Measurements from ENCODE around the gene HNRNPH1.

The HNRNPH1 gene

DNA sequence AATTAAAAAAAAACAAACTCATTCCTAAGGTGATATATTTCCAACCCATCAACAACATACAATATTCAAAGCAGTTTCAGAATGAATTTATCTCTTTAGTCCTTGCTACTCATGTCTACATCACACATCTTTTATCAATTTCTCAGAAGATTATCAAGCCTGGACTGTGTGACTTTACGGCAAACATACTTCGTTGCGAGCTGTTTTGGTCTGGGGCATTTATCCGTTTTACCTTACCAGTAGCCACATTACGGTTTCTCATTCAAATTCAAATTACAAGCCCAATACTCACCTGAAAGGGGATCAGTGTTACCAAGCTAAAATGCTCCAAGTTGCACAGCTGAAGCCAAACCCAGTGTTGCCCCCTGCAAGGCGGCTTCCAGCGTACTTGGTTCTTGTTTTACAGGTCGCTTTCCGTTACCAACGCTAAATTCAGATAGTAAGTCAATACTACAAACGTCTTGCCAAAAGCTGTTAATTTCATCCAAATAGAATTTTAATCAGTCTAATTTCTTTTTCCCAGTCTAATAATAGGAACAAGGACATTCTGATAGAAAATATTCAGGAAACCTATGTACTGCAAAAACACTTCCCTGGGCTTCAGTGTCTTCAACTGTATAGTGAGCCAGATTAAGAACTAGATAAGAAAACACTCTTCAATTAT lies 1.8 kb downstream of the HNRNPH1 start:
- DNase-seq = no peak

DNA sequence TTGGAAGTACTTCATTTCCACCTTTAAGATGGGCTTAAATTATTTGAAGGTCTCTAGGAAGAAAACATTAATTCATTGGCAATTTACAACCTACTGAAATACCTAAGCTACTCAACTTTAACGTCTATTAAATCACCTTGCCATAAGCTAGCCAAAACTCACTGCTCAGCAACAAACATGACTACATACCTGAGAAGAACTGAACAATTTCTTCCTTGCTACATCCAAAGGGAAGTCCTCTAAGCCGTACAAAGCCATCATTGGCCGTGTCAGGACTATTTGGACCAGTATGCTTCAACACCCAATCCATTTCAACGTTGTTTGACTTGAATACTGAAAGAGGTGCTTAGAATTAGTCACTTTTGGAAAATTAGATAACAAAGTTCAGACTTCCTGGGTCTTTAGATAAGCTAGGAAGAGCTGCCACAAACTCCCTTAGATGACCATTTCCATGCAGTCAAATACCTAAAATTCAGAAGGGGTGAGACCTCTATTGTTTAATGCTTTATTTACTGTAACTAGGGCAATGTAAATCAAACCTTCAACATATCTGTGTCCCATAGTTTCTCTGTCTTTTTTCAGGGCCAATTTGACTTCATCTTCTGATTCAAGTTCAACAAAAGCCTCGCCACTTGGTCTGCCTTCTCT lies 2.6 kb downstream of the HNRNPH1 start:
- DNase-seq = no peak

DNA sequence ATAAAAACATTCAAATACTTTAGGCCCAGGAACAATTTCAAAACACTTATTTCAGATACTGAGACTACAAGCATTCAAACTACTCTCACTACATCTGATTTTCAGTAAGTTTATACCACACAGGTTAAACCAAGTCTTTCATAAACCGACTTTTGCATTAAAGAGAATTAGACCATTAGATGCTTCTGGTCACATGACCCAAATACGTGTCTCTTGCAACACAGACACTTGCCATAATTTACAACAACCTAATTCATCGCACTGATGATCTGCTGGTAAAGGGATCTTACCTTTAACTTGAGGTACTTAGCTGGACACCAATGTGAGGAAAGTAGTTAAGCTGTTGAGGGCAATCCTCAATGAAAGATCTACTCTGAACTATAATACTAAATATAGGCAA lies 3.2 kb downstream of the HNRNPH1 start:
- DNase-seq = no peak

DNA sequence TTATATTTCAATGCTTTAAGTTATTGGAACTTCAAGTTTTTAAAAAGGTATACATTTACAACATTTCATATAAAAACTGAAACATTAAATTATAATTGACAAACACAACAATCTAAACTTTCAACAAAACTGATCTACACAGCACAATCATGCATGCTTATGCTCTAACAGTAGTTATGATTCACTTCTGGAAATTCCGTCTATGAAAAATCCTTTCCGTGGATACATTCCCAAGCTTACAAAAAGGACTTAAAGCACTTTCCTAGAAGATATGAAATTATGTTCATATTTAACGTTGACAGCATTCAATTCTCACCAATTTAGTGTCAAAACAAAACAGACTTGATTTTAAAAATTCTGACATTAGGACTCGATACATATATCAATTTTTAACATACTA lies 3.7 kb downstream of the HNRNPH1 start:
- DNase-seq = no peak

DNA sequence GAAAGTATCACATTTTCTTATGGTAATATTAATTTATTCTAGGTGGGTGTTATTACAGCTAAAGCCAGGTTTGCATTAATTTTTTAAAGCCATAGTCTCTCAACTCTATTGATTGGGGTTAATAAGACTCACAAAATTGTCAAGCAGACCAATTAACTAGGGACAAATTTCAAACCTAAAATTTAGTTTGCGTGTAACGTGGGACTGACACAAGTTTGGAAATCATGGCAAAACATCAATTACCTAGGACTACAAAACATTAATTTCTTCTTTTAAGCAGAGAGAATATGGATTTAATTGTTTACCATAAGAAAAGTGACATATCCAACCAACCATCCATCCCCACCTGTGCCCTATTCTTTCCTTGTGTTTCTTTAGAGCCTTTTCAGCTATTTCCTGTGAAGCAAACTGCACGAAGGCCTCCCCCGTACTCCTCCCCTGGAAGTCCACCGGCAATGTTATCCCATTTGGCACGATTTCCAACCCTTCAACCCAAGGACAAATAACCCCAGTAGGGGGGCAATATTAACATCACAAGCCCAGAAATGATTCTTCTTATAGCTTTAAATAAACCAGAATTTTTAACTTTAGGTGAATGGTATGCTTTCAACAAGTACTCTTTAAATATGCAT lies 4.4 kb downstream of the HNRNPH1 start:
- DNase-seq = no peak

DNA sequence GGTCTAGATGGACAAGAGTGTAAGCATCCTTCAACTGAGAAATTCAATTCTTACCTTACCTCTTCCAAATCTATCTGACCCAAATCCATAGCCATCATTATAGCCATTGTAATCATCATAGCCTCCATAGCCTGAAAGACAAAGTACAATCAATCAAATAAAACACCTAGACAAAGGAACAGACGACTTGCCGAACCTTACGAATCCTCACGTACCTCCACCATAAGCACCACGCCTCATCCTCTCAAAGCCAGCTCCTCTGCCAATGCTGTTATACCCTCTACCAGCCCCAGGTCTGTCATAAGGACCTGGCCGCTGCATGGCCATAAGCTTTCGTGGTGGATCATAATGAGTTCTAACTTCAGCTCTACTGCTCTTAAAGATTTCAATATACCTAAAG lies 5.5 kb downstream of the HNRNPH1 start:
- no peak for DNase-seq

DNA sequence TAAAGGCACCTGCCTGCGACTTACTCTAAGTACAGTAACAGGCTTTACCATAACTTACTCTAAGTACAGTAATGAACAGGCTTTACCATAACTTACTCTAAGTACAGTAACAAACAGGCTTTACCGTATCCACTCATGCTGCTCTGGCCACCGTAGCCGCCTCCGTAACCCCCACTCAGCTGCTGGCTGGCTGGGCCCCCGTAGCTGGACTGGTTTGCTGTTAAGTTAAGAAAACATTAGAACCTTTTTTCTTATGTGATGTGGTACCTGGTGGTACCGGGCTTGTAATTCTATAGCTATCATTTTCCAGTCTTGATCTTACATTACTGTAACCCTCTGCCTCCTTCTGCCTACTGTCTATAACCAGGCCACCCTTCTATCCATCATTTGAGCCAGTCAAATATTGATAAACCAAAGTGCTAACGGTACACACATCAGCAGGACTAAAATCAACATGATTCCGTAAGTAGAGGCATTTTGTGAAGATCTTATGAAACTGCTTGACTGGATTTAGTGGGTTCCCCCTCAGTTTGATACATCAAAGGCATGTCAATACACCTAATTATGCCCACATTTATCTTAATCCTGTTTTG lies 7.4 kb downstream of the HNRNPH1 start:
- DNase-seq = no peak

DNA sequence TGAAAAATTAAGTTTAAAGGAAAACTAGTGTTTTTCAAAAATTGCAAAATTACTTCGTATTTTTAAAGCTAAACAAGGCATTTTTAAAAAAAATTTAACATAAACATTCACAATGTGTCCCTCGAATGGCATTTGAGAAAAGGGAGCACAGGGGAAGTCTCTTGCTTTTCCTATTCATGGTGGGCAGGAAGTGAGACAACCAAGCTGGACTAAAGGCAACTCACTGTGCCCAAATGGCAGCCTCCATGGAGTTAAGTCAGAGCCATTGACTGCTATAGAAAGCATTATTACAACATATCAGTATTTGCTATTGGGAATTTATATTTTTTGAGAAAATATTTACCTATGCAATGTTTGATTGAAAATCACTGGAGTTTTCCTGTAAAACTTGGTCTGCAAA lies 8.3 kb downstream of the HNRNPH1 start:
- DNase-seq = no peak

DNA sequence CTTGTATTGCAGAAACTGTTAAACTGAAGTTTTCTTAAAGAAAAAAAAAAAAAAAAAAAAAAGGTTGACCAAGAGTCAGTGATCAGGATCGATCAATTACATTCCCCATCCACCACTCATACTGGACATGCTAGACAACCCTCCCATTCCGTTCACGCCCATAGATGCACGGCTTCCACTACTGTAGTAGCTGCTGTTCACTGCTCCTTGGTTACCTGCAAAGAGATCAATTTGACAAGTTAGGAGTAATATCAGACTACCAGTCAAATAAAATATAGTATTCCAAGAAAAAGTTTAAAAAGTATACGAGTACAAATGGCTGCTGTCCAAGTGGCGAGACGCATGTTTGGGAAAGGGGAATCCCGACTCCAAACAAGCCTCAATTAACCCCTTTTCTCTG lies 8.7 kb downstream of the HNRNPH1 start:
- DNase-seq = no peak

DNA sequence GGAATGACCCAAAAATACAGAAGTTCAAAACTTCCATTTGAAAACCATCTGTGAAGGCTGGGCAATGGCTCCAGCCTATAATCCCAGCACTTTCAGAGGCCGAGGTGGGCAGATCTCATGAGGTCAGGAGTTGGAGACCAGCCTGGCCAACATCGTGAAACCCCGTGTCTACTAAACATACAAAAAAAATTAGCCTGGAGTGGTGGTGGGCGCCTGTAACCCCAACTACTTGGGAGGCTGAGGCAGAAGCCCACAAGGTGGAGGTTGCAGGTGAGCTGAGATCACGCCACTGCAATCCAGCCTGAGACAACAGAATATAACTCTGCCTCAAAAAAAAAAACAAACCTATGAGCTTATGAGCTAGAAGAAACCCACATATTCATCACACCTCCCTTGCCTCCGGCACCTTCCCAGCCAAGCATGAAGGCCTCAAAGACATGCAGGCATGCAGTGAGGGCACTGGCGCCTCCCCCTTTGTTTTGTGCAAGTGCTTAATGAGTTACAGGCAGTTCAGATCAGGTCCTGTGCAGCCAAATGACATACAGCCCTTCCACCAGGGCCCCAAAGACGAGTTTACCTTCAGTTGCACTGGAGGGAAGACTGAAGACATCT lies 9.9 kb downstream of the HNRNPH1 start:
- DNase-seq = no peak

DNA sequence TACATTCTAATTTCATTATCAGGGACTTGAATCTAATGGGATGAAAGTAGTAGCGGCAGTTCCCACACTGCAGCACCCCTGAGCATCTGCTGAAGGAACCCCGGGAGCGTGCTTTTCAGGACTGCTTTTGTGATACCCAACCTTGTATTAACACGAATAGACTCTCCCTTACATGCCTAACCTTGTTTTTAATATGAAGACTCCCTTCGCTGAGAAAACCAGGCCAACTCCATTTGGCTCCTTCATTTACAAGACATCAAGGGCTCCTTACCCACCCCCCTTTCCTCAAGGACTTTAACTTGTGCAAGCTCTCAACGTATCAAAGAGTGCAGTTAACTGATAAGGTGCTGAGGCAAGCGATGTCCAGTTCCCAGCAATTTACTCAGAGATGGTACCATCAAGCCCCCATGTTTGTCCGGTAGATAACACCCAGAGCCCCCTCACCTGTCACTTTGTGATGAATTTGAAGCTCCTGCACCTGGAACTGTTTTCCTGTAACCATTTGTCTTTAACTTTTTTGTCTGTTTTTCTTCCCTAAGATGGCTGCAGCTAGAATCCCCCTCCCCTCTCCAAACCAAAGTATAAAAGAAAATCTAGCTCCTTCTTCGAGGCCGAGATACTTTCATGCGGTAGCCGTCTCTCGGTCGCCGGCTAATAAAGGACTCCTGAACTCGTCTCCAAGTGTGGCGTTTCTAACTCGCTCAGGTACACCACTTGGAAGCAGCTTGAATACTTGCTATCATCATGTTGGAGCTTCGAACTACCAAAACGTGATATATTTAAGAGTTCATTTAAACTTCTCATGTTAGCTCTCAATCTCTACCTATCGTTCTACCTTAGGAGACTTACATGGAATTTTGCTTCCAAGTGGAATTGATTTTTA lies 10.7 kb downstream of the HNRNPH1 start:
- DNase-seq = no peak

DNA sequence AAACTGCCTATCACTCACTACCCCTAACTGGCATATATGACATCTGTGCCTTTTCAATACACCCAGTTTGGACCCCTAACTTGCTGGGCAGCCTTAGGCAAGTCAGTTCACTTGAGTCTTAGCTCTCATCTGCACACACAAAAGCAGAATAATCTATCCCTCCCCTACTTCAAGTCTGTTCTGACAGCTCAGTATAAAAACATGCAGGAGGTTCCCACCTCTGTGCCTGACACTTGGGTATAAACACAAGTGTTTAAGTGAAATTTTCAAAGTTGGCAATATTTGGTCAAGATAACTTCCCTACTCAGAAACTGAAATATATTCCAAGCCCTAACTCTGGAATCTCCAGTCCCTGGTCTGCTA lies 12.6 kb downstream of the HNRNPH1 start:
- DNase-seq = no peak

DNA sequence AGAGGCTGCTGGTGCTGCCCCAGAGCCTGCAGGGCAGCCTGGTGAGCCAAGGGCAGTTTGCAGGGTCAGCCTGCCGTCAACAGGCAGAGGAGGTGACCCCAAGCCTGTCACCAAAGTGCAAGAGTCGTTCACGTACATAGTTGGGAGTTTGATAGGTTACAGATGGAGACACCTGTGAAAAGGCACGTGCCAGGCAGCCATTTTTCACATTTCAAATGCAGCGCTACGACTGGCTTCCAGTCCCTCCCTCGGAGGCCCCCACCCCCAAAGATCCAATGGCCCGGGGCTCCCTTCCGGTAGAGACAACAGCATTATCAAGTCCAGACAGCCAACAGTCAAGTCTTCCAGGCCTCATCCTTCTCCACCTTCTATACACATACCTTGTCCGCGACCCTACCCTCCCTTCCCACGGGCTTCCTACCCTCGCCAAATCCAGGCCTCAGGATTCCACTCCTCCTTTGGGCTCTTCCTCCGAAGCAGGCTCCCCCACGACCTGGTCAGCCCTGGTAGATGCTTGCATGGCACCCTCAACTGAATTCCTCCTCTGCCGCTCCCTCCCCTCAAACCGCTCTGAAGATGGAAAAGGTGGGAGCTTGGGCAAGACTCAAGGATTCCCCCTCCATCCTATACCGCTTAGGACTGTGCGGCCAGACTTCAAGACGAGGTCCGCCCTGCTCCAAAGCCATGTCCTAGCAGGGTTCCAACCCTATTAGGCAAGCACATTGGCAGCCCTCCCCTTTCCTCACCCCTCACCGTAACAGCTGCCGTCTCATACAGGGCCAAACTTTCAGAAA lies 13.2 kb downstream of the HNRNPH1 start:
- DNase-seq = no peak

DNA sequence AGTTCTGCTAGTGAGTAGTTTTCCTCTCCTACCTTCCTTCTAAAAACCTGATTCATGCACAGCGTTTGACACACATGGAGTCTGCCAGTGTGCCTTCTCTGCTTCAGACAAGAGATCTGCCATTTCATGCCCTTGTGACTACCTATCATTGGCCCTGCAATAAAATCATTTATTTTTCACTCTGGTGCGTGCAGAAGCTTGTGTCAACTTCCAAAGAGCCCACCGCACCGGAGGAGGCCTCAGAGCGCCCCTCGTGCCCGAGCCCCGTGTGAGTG lies 13.7 kb downstream of the HNRNPH1 start:
- DNase-seq = no peak

DNA sequence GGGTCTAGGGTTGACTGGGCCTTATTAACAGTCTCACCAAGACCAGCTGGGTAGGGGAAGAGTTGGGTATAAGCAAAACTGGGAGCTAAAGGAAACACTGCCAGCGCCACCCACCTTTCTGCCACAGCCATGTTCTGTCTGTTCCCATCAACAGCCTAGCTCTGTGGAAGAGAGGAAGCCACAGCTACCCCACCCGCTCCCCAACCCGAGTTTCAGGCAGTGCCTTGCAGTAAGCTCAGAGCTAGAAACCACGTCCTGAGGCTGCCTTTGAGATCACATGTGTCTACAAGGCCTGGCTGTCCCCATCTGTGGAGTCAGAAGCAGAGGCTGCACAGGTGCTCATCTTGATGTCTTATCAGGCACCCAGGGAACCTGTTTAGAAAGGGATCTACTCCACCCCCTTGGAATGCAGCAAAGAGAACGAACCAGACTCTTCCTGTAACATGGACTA lies 15.3 kb downstream of the HNRNPH1 start:
- no peak for DNase-seq

DNA sequence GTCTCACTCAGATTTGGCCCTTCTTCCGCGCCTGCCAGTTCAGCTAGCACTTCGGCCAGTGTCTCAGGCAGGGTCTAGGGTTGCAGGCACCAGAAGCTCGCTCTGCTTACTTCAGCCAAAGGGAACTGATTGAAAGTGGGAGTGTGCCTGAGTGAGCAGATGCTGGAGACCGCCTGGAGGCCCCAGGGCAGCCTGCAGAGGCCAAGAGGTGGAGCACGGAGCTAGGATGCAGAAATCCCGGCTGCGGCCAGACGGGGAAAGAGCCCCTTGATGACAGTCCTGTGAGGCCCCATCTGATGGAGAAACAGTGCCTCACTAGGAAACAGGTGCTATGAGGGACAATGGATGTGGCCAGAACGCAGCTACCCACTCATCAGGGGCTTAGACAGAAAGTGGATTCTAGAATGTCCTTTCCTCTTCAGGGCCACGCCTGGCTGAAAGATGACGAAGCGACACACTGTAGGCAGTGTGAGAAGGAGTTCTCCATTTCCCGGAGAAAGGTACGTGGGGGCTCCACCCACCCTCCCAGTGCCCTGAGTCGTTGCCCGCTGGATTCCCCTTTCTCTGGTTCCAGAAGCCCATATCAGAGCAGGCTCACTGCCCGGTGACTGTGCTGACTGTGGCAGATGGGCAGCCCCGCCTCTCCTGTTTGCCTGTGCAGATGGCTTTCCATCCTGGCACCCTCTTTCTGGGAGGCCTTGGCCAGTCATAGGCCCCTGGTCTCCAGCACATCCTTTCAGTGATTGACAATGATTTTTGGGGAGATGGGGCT lies 16.1 kb downstream of the HNRNPH1 start:
- DNase-seq = no peak

DNA sequence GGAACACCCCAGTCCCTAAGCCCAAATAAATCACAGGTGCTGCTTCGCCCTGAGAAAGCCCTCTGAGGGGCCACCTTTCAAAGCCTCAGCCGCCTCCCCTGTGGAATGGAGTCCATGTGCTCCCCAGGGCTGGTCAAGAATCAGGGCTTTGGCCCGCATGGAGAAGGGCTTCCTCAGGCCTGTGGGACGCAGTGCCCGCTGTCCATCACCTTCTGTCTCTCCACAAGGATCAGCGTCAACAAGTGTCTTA lies 16.6 kb downstream of the HNRNPH1 start:
- no peak for DNase-seq

DNA sequence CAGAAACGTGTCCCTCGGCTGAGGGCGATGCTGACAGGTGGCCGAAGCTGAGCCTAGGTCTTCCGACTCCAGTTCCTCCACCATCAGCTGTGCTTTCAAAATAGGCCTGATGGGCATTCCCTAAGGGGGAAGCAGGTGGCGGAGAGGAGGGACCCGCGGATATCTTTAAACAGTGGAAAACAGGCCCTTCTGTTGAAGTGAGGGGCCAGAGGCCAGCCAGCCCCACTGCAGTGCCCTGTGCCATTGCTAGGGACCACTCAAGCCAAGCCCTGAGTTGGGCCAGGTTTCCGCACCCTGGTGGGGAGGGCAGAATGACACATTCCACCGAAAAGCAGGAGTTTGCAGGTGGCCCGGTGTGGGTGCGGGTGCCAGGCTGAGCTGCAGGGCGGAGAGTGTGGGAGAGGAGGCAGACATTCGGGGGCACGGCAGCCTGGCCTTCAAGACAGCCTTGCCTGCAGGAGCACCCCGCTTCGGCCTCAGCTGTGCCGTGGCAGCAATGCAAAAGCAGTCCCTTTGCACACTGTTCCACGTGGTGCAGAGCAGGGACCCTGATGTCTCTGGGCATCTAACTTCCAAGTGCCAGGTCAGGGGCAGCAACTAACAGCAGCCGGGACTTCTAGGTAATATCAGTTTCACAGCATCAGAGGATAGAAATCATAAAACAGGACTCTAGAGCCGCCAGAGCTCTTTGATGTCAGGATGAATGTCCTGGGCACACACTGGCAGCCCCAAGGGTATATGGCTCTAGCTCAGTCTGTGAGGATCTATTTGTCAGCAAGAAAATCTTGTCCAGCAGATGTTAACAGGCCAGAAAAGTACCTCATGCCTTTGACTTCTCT lies 17.2 kb downstream of the HNRNPH1 start:
- DNase-seq = no peak

DNA sequence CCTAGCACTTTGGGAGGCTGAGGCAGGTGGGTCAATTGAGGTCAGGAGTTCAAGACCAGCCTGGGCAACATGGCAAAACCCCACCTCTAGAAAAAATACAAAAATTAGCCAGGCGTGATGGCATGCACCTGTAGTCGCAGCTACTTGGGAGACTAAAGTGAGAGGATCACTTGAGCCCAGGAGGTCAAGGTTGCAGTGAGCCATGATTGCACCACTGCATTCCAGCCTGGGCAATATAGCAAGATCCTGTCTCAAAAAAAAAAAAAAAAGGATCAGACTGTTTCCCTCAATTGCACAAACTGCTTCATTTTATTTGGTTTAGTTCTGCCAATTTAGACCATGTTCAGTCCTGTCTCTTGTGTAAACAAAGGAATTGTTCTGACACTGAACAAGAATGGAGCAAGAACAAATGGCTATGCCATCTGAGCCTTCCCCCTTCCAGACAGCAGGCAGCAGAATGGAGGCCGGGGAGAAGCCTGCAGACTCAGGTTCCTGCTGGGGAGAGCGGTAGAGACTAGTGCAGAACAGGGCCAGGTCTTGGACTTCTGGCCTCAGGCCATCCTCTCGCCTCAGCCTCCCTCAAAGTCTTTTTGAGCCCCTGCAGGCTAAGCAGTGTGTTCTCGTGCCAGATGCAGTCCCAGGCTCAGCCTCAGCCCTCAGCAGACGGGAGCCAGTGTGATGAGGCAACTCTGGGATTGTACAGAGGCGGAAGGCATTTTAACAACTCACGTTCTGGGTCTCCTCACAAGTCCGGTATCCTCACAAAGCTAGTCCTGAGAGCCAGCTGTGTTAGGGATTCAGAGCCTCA lies 18.2 kb downstream of the HNRNPH1 start:
- no peak for DNase-seq

DNA sequence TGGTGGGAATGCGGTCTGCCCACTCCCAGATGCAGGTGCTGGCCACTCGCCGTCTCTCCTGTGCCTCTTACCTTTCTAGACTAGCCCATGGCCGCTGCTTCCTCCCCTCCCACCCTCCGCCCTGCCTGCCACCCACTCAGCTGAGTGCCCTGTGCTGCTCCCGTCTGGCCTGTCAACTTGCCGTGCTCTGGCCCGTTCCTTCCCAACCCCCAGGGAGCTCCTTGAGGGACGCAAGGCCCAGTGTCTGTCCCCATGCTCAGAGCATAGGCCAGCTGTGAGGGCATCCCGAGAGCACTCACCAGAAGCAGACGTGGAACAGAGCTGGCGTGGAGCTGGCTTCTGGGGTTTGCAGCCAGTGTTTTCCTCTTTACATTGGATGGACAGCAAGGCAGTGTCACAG lies 20.2 kb downstream of the HNRNPH1 start:
- DNase-seq = no peak
